ENCODE results near the gene KAT6B.

GRCh38 chr10:75051308-75051707 is 224.9 kb downstream of the KAT6B start:
- TF ChIP-seq CTCF (conservative IDR thresholded peaks at IDR 0.05; ENCODE audit: low read depth, low read length) (no peak), EZH2 (IDR thresholded peaks at IDR 0.05; ENCODE audit: borderline replicate concordance, low read depth, low read length, poor library complexity, severe bottlenecking) (no peak)

Measured in A673 (cell line).